OCI-LY1 (cell line): ENCODE data around the gene HORMAD1.

ENCODE experiments used
- H2AFZ ChIP-seq: fragments of 200-600 bp; sonication (generic), shearing (Covaris generic); 2 replicates; pipeline ENCODE4 v1.6.0; 2014; ENCODE audit warnings: antibody characterized with exemption, mild to moderate bottlenecking, low read length
- H3F3A ChIP-seq: fragments of 200-600 bp; sonication (generic), shearing (Covaris generic); 2 replicates; pipeline ENCODE4 v1.6.0; 2014; ENCODE audit warnings: mild to moderate bottlenecking, antibody characterized with exemption, low read length, moderate library complexity; ENCODE audit not compliant: insufficient read depth
- H3K27ac ChIP-seq: fragments of 200-600 bp; sonication (generic); 2 replicates; pipeline ENCODE4 v1.5.1; 2014; ENCODE audit warnings: low read length, mixed run types, mild to moderate bottlenecking, low read depth; ENCODE audit not compliant: poor library complexity, severe bottlenecking
- H3K27me3 ChIP-seq: fragments of 200-600 bp; sonication (generic); 2 replicates; pipeline ENCODE4 v1.6.0; 2014; ENCODE audit warnings: antibody characterized with exemption, mild to moderate bottlenecking, low read length, moderate library complexity; ENCODE audit not compliant: insufficient read depth
- H3K36me3 ChIP-seq: fragments of 200-600 bp; sonication (generic); 2 replicates; pipeline ENCODE4 v1.6.1; 2014; ENCODE audit warnings: mild to moderate bottlenecking, antibody characterized with exemption, low read length, moderate library complexity, mixed read lengths; ENCODE audit not compliant: insufficient read depth
- H3K4me1 ChIP-seq: fragments of 200-600 bp; sonication (generic); 2 replicates; pipeline ENCODE4 v1.5.1; 2014; ENCODE audit warnings: mild to moderate bottlenecking, low read length, moderate library complexity; ENCODE audit not compliant: insufficient read depth, severe bottlenecking
- H3K4me2 ChIP-seq: fragments of 200-600 bp; sonication (generic), shearing (Covaris generic); 2 replicates; pipeline ENCODE4 v1.6.1; 2014; ENCODE audit warnings: low read length
- H3K4me3 ChIP-seq: fragments of 200-600 bp; sonication (generic); 2 replicates; pipeline ENCODE4 v1.5.1; 2014; ENCODE audit warnings: low read length, low read depth, mild to moderate bottlenecking, mixed read lengths; ENCODE audit not compliant: poor library complexity, severe bottlenecking
- H3K79me2 ChIP-seq: fragments of 200-600 bp; shearing (Covaris generic); 2 replicates; pipeline ENCODE4 v1.6.1; 2016; ENCODE audit warnings: mixed run types, low read length, mixed read lengths; ENCODE audit not compliant: insufficient read depth
- H3K9ac ChIP-seq: fragments of 200-600 bp; sonication (generic), shearing (Covaris generic); 2 replicates; pipeline ENCODE4 v1.6.1; 2014; ENCODE audit warnings: mild to moderate bottlenecking, low read length, mixed read lengths
- H3K9me2 ChIP-seq: fragments of 200-600 bp; sonication (generic), shearing (Covaris generic); 2 replicates; pipeline ENCODE4 v1.6.1; 2014; ENCODE audit warnings: low read depth, mild to moderate bottlenecking, low read length, mixed read lengths
- H3K9me3 ChIP-seq: fragments of 200-600 bp; shearing (Covaris generic); 2 replicates; pipeline ENCODE4 v1.6.1; 2014; ENCODE audit warnings: low read length, mixed read lengths
- H4K20me1 ChIP-seq: fragments of 200-600 bp; sonication (generic), shearing (Covaris generic); 2 replicates; pipeline ENCODE4 v1.6.0; 2016; ENCODE audit warnings: mild to moderate bottlenecking, low read length; ENCODE audit not compliant: insufficient read depth
- EZH2 ChIP-seq: fragments of 200-600 bp; sonication (generic), shearing (Covaris generic); IDR thresholded peaks from 2 replicates; pipeline ENCODE4 v1.8.0; 2017; ENCODE audit warnings: borderline replicate concordance, mixed run types, mild to moderate bottlenecking, antibody characterized with exemption, low read length, moderate library complexity, mixed read lengths
- TF ChIP-seq, protein P1 (sequence below): fragments of 200-600 bp; sonication (generic), shearing (Covaris generic); IDR thresholded peaks from 2 replicates; pipeline ENCODE4 v1.5.1; 2017; ENCODE audit warnings: mild to moderate bottlenecking, antibody characterized with exemption, low read length, moderate library complexity, mixed read lengths

HORMAD1 gene

DNA sequence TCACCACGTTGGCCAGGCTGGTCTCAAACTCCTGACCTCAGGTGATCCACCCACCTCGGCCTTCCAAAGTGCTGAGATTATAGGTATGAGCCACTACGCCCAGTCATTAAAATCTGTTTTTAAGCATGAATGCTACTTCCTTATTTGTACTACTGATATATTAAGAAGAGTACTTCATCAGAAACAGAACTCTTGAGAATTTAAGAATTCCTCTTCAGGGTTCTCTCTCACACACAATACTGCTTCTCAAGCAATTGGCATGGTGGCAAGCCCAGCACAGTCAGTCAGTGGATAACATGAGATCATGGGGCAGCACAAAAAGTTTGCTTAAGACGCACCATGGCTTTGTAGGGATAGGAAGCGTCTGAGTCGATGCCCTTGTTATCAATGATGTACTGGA is 30.7 kb upstream of the HORMAD1 start:
- Histone ChIP-seq H3K27ac (no peak overlapping the region), H4K20me1 (no peaks in the 10 kb centered on the region), H3K4me2 (no peak overlapping the region), H2AFZ (no peak overlapping the region), H3K27me3 (no peaks in the 10 kb centered on the region), H3K9ac (no peak overlapping the region), H3K9me3 (no peaks in the 10 kb centered on the region), H3K4me1 (no peaks in the 10 kb centered on the region), H3K9me2 (no peaks in the 10 kb centered on the region), H3K4me3 (no peak overlapping the region), H3F3A (no peaks in the 10 kb centered on the region), H3K36me3 (peaks cover 80% of the 10 kb centered on the region), H3K79me2 (no peaks in the 10 kb centered on the region)
- TF ChIP-seq EZH2 = no peak
- TF ChIP-seq, protein P1, sequence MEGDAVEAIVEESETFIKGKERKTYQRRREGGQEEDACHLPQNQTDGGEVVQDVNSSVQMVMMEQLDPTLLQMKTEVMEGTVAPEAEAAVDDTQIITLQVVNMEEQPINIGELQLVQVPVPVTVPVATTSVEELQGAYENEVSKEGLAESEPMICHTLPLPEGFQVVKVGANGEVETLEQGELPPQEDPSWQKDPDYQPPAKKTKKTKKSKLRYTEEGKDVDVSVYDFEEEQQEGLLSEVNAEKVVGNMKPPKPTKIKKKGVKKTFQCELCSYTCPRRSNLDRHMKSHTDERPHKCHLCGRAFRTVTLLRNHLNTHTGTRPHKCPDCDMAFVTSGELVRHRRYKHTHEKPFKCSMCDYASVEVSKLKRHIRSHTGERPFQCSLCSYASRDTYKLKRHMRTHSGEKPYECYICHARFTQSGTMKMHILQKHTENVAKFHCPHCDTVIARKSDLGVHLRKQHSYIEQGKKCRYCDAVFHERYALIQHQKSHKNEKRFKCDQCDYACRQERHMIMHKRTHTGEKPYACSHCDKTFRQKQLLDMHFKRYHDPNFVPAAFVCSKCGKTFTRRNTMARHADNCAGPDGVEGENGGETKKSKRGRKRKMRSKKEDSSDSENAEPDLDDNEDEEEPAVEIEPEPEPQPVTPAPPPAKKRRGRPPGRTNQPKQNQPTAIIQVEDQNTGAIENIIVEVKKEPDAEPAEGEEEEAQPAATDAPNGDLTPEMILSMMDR = no peak

DNA sequence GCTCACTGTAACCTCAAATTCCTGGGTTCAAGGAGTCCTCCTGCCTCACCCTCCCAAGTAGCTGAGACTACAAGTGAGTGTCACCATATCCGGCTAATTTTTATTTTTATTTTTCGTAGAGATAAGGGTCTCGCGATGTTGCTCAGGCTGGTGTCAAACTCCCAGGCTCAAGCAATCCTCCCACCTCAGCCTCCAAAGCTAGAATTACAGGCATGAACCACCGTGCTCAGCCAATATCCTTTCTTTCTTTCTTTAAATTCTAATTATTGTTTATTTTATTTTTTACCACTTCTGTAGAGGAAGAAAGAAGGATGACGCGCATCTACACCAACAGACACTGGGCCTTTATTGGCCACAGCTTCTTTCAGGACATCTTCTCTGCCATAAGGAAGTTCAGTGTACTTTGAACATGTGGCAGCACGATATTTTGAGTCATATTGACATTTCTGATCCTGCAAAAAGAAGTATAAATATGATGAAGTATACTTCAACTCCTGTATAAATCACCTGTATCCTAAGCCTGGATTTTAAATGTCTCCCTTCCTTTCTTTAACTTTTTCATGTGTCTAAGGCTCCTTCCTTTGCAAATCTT is 29.1 kb upstream of the HORMAD1 start:
- H3K4me3 ChIP-seq = no peak overlapping the region
- no peaks in the 10 kb centered on the region for H4K20me1 ChIP-seq
- no peaks in the 10 kb centered on the region for H3K27me3 ChIP-seq
- H3K36me3 ChIP-seq = peaks cover 84% of the 10 kb centered on the region
- H3K9me2 ChIP-seq = no peaks in the 10 kb centered on the region
- no peaks in the 10 kb centered on the region for H3K4me1 ChIP-seq
- TF ChIP-seq, protein P1 = no peak
- TF ChIP-seq EZH2 = no peak
- H3K4me2 ChIP-seq = no peak overlapping the region
- no peaks in the 10 kb centered on the region for H3K9me3 ChIP-seq
- H3K9ac ChIP-seq = no peak overlapping the region
- H2AFZ ChIP-seq = no peak overlapping the region
- H3F3A ChIP-seq = no peaks in the 10 kb centered on the region
- no peaks in the 10 kb centered on the region for H3K79me2 ChIP-seq
- H3K27ac ChIP-seq = no peak overlapping the region

DNA sequence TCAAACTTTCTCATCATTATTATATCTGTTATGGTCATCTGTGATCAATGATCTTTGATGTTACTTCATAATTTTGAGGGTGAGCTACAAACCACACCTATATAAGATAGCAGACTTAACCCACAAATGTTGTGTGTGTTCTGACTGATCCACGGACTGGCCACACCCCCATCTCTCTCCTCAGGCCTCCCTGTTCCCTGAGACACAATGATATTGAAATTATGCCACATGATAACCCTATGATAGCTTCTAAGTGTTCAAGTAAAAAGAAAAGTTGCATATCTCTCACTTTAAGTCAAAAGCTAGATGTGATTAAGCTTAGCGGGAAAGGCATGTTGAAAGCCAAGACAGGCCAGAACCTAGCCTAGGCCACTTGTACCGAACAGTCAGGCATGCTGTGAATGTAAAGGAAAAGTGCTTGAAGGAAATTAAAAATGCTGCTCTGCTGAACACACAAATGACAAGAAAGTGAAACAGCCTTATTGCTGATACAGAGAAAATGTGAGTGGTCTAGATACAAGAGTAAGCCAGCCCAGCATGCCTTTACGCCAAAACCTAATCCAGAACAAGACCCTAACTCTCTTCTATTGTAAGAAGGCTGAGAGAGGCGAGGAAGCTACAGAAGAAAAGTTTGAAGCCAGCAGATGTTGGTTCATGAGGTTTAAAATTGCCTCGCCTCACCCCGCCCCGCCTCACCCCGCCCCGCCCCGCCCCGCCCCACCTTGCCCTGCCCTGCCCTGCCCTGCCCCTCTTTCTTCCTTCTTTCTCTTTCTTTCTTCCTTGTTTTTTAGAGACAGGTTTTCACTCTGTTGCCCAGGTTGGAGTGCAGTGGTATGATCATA is 28.4 kb upstream of the HORMAD1 start:
- H2AFZ ChIP-seq = no peak overlapping the region
- no peaks in the 10 kb centered on the region for H3K79me2 ChIP-seq
- no peaks in the 10 kb centered on the region for H4K20me1 ChIP-seq
- no peak overlapping the region for H3K27ac ChIP-seq
- H3K4me3 ChIP-seq = no peak overlapping the region
- TF ChIP-seq, protein P1 = no peak
- no peak for TF ChIP-seq EZH2
- no peaks in the 10 kb centered on the region for H3K27me3 ChIP-seq
- no peaks in the 10 kb centered on the region for H3K9me3 ChIP-seq
- H3F3A ChIP-seq = no peaks in the 10 kb centered on the region
- H3K4me2 ChIP-seq = no peak overlapping the region
- H3K36me3 ChIP-seq = peaks cover 81% of the 10 kb centered on the region
- no peaks in the 10 kb centered on the region for H3K4me1 ChIP-seq
- H3K9ac ChIP-seq = no peak overlapping the region
- H3K9me2 ChIP-seq = no peaks in the 10 kb centered on the region
